GM19324 (cell line): ENCODE measurements around the gene SKIC8.

ENCODE experiments used
- ATAC-seq: cut with Tn5 transposase; IDR thresholded peaks from one replicate; pipeline ENCODE4 v1.9.1; 2021; ENCODE audit warnings: mild to moderate bottlenecking, moderate library complexity; ENCODE audit not compliant: unreplicated experiment, low FRiP score

SKIC8 gene

GRCh38 chr15:78322724-78323521 lies 23.5 kb upstream of the SKIC8 start:
- no peak for ATAC-seq

DNA sequence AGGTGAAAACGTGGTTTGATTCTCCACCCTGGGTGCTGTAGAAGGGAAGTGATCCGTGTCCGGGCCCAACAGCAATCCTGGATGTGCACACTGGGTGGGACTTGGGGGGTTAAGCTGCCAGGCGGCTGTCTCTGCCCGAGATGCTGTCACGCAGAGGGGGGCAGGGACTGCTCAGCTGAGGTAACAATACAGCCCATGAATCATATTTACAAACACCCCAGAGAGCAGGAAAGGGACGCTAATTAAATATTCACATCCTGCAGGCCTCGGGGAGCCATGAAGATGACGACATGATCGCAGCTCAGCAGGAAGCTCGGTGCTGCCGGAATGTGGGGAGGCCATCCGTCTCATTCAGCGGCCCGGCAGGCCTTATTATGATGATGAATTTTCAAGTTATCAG lies 22.8 kb upstream of the SKIC8 start:
- ATAC-seq, result no peak

- no peak for ATAC-seq
These were observed 22.4 kb upstream of the SKIC8 start for GRCh38 chr15:78321786-78322185.

- no peak for ATAC-seq
These were observed 21.7 kb upstream of the SKIC8 start for GRCh38 chr15:78321041-78321570.

GRCh38 chr15:78320183-78320582 lies 20.8 kb upstream of the SKIC8 start:
- ATAC-seq, result no peak

DNA sequence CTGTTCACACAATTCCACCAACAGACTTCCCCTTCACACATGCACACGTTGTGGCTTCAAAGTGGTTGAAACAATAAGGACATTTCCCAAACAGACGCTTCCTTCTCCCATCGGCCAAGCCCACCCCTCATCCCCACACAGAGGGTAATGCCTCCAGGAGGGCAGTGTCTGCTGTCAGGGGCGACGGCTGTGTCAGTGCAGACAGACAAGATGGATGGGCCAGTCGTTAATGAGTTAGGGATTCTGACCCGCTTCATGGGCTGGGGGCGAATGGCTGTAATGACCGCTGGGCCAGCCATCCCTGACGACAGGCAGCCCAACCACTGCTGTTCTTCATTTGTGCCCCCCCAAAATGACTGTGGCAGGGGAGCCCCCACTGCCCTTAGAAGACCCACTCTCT lies 20.2 kb upstream of the SKIC8 start:
- no peak for ATAC-seq

DNA sequence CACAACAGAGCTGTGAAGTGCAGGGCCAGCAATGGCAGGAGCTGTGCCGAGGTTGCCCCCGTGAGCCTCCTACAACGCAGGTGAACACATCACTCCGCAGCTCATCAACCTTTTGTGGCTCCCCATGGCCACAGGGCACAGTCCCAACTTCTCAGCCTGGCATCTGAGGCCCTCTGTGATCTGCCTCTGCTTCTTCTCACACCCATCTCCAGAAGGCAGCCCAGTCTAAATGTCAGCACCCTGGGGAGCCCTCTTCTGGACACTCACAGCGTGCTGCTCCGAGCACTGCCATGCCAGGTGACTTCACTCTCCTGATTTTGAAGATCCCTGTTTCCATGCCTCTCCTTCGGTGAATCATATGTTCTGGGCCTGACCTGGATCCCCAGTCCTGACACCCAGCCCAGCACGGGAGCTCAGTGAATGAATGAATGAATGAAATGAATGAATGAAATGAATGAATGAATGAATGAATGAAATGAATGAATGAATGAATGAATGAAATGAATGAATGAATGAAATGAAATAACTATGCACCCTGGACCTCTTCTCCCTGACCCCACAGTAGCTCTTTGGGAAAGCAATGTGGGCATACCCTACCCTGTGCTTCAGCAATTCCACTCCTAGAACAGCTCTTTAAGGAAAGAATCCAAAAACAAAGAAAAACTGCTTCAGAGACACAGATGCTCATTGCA lies 17.9 kb upstream of the SKIC8 start:
- no peak for ATAC-seq

- ATAC-seq, result no peak
These were observed 17.1 kb upstream of the SKIC8 start for GRCh38 chr15:78316283-78317083.

DNA sequence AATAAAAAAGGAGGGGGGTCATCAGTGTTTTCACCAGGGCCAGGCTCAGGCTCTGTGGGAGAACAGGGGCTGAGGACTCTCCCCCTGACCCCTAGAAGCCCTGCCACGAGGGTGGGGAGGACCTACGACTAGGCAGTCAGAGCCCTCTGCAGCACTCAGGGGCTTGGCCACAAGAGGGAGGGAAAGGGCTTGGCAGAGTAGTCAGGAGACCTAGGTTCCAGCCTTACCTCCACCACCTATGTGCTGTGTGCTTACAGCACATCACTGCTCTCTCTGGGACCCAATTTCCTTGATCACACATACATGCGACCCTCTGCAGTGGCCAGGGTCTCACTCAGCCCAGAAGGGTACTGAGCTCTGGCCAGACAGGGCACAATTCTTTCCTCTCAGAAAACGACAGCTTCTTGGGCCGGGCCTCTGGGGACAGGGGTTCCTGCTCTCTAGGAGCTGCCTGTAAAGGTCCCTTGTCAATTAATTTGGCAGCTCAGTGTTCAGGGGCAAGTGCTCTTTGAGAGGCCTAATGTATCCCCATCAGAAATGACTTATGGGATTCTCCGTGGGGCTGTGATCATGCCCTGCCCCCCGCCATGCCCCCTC lies 16.4 kb upstream of the SKIC8 start:
- ATAC-seq, result no peak

DNA sequence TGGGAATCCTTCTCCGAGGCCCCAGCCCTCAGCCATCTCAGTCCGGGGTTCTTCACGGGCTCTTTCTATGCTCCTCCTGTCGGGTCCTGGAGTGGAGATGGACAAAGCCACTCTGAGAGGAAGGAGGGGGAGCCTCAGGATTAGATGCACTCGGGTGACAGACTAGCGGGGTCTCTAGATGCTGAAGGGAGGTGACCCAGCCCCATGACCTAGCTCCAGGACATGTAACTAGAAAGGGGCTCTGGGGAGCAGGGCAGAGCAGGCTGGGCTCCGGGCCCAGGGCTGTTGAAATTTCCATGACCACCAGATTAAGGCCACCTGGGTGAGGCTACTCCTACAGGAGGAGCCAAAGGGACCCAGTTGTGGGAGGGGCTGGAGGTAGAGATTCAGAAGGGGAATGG lies 14.8 kb upstream of the SKIC8 start:
- no peak for ATAC-seq

DNA sequence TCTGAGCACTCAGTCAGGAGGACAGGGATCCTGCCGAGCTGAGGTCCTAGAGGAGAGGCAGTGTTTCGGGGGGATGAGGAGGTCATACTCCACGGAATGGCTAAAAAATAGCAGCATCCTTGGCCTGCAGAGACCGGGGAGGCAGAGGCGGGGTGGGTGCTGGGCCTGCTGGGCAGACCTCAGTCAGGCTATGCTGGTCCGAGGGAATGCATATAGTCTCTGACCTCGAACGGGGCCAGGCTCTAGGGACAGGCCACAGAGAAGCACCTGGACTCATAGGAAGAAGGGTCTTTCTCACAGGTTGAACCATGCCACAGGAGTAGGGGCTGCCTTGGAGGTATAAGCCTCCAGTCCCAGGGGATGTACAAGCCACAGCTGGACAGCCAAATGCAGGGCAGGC lies 14.0 kb upstream of the SKIC8 start:
- ATAC-seq, result no peak

- no peak for ATAC-seq
These were observed 13.5 kb upstream of the SKIC8 start for GRCh38 chr15:78312957-78313356.

DNA sequence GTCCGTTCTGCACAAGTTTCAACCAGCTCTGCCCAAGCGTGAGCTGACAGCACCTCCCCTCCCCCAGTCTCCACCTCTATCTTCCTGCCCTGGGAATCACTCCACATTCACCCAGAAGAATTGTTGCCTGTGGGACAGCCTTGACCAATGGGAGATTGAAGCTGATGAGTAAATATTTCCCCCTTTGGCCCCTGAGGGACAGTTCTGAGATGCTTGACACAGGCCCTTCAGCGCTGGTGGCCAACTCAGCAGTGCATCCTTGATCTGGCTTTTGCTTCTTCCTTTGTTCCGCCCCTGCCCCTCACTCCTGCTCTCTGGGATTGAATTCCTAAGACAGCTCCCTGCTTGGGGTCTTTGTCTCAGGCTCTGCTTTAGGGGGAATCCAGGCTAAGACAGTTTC lies 13.1 kb upstream of the SKIC8 start:
- no peak for ATAC-seq

DNA sequence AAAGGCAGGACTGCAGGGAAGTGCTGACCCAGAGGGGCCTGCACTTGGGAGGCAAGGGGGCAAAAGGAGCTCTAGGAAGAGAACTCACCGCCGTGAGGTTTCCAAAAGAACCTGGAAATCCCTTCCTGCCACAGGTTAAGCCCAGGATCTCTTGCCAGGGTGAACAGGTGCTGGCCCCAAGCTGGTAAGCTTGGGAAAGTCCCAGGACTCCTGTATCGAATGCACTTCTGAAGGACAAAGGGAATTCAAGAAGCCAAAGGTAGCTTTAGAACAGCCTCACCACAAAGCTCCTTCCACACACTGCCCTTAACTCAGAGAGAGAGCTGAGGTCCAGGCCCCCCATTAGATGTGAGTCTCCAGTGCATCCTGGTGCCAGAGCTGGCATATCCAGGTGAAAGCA lies 11.9 kb upstream of the SKIC8 start:
- ATAC-seq, result no peak

- ATAC-seq, result no peak
These were observed 9.1 kb upstream of the SKIC8 start for GRCh38 chr15:78308422-78309032.

GRCh38 chr15:78307976-78308375 lies 8.6 kb upstream of the SKIC8 start:
- no peak for ATAC-seq

- no peak for ATAC-seq
These were observed 6.9 kb upstream of the SKIC8 start for GRCh38 chr15:78306176-78306774.

DNA sequence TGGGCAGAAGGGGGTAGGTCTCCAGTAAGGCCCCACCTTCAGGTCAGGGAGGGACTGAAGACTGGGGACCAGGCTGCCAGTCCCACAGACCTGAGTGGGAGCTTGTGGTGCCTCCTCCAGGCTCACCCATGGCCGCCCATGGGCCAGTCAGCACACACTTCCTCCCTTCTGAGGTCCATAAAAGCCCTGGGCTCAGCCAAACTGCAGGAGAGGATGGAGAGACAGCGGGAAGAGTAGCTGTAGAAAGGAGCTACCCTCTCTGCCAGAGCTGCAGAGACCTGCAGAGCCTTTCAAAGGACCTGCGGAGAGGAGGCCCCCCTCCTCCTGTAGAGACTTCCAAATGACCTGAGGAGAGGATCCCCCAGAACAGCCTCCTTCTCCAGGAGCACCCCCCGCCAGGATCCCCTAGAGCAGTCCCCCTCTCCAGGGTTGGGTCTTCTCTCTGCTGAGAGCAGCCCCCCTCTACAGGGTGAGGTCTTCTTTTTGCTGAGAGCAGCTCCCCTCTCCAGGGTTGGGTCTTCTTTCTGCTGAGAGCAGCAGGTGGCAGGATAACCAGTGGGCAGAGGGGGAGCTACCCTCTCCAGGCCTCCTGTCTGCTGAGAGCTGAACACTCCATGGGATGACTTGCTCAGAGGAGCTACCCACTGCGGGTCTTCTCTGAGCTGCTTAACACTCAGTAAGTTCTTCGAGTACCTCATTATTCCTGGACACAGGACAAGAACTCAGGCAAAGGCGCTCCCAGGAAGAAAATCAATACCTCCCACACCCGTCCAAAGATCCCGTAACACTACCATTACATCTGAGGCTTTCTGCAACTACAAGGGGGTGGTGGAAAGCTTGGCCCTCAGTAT lies 5.0 kb upstream of the SKIC8 start:
- ATAC-seq, result no peak
